ENCODE measurements around the gene LCN1. TPM values are rescaled to one million over a fixed set of nuclear protein-coding genes. Genes with fewer than 3 reads are reported as not detected.

Gene LCN1
- total and polyA plus RNA-seq, 2 of the 8 experiments (the other 6 are each of a cell fraction or from before 2014, with no cell fraction given): not detected

- FAIRE-seq (no peak), DNase-seq (ENCODE audit: low read depth in 1 of 2, low spot score in 2 of 2) (no peak)
- no peaks in the 10 kb centered on the region for H3K9me3 ChIP-seq (ENCODE audit: insufficient read depth in 2 of 2, low read depth in 1 of 2, low read length in 1 of 2)
- no peak overlapping the region for H2BK20ac ChIP-seq (ENCODE audit: low read length)
- no peak overlapping the region for H4K8ac ChIP-seq (ENCODE audit: extremely low read depth, insufficient read depth, low read length)
- no peak overlapping the region for H2BK12ac ChIP-seq (ENCODE audit: low read depth, low read length)
- H3K14ac ChIP-seq (ENCODE audit: insufficient read length): no peak overlapping the region
- ChIA-PET CTCF (ENCODE audit: partially characterized antibody) (interaction anchor here (0.6 kb wide), 1 partner anchor 290 kb away, joined by 3 read pairs; no protein-coding TSS in a partner anchor), POLR2A (ENCODE audit: partially characterized antibody) (interaction anchor here (0.6 to 1.1 kb wide), 4 partner anchors 13 to 133 kb away, joined by 3 to 4 read pairs (median 3); no protein-coding TSS in a partner anchor)
- H3K79me2 ChIP-seq (ENCODE audit: control insufficient read depth in 1 of 2, insufficient read depth in 2 of 2, low read length in 2 of 2): peaks cover 0 to 16% of the 10 kb centered on the region in 2 experiments; a peak in 2 of 4 replicates
- no peak overlapping the region for H4K5ac ChIP-seq (ENCODE audit: insufficient read length, low read depth, low read length)
- H3K56ac ChIP-seq (replicated peaks; ENCODE audit: insufficient read length, low read depth, low read length): peak overlapping the region; percentile 56
- no peak overlapping the region for H2BK120ac ChIP-seq (replicated peaks; ENCODE audit: low read depth, low read length)
- H3K23ac ChIP-seq (ENCODE audit: insufficient read length): no peak overlapping the region
- H2BK15ac ChIP-seq (ENCODE audit: low read length): no peak overlapping the region
- H3K79me1 ChIP-seq (ENCODE audit: low read depth, low read length): 0 out of 2 replicates have a peak, but pooled peaks cover 3% of the 10 kb centered on the region
- peak overlapping the region in 3 of 4 experiments; percentile 62 to 86 (median 85); a peak in 5 of 7 replicates for H3K9ac ChIP-seq (replicated peaks in 1 of 4; ENCODE audit: extremely low read depth in 1 of 4, low read depth in 3 of 4, low read length in 3 of 4)
- H3K4ac ChIP-seq (replicated peaks; ENCODE audit: insufficient read length, low read depth, low read length): no peak overlapping the region
- H3K18ac ChIP-seq (ENCODE audit: extremely low read depth, low read length): no peak overlapping the region
- peaks cover 8 to 30% (median 20%) of the 10 kb centered on the region in 4 experiments; a peak in 7 of 8 replicates for H3K36me3 ChIP-seq (ENCODE audit: control insufficient read depth in 2 of 4, insufficient read depth in 4 of 4, low read length in 3 of 4)
- 57% methylated on average over 32 of the region's 38 CpGs; no CpG with 5 or more reads in 1 of the 2 experiments for WGBS, 2 experiments (ENCODE audit: extremely low coverage in 1 of 2, insufficient coverage in 1 of 2, insufficient read length in 1 of 2, insufficient replicate concordance in 2 of 2, low coverage in 1 of 2, low lambda C conversion rate in 2 of 2, missing lambda C conversion rate in 1 of 2)
- peak overlapping the region; percentile 84 for H4K91ac ChIP-seq (replicated peaks; ENCODE audit: insufficient read length, low read length)
- H2AK5ac ChIP-seq (ENCODE audit: low read depth, low read length): no peak overlapping the region
- 0 out of 2 replicates have a peak overlapping the region, but pooled peaks have one; percentile 32 for H2BK5ac ChIP-seq (ENCODE audit: low read depth, low read length)
- peak overlapping the region; percentile 62 to 87 for H3K4me2 ChIP-seq (ENCODE audit: insufficient read depth in 1 of 2, low read depth in 2 of 2, low read length in 2 of 2)
- no peak overlapping the region for H2AFZ ChIP-seq (ENCODE audit: low read length)
- peak overlapping the region; percentile 61 to 86 (median 81) for H3K4me3 ChIP-seq (ENCODE audit: extremely low read depth in 1 of 4, insufficient read depth in 2 of 4, low read depth in 3 of 4, low read length in 4 of 4)
- H3K4me1 ChIP-seq (replicated peaks in 1 of 4; ENCODE audit: control insufficient read depth in 3 of 4, insufficient read depth in 4 of 4, low read length in 3 of 4): peaks cover 0 to 15% (median 12%) of the 10 kb centered on the region in 4 experiments; a peak in 6 of 7 replicates
- peaks cover 8% of the 10 kb centered on the region; the same call in 1 of the 2 replicates for H3K23me2 ChIP-seq (ENCODE audit: low read depth, low read length)
- no peaks in the 10 kb centered on the region; a peak in 1 of 7 replicates for H3K27me3 ChIP-seq (replicated peaks in 1 of 4; ENCODE audit: control insufficient read depth in 3 of 4, extremely low read depth in 1 of 4, insufficient read depth in 3 of 4, low read length in 3 of 4)
- no peak overlapping the region for H3K27ac ChIP-seq (ENCODE audit: low read depth, low read length)
- no peak for TF ChIP-seq TBP (IDR thresholded peaks at IDR 0.05; ENCODE audit: low read depth, low read length)
- TF ChIP-seq POLR2A (IDR thresholded peaks at IDR 0.05; ENCODE audit: control extremely low read depth in 1 of 2, low read depth in 2 of 2, low read length in 2 of 2): 0 out of 3 replicates have a peak, but pooled peaks of 1 of the 2 experiments have one; percentile 7
- H4K20me1 ChIP-seq (replicated peaks in 1 of 2; ENCODE audit: control insufficient read depth in 1 of 2, insufficient read depth in 2 of 2, low read length in 2 of 2): peaks cover 15 to 18% of the 10 kb centered on the region in 2 experiments
Measured at GRCh38 chr9:135501261-135502167, 19.7 kb upstream of the LCN1 start.

Data from H1 (cell line).